Loucy (cell line): Measurements from ENCODE around the gene AGXT2.

ENCODE experiments used
- H2AFZ ChIP-seq: fragments of 200-600 bp; sonication (generic); 2 replicates; pipeline ENCODE4 v1.6.0; 2016; ENCODE audit warnings: antibody characterized with exemption, mild to moderate bottlenecking, low read length, moderate library complexity
- H3F3A ChIP-seq: fragments of 200-600 bp; 2 replicates; pipeline ENCODE4 v1.6.0; 2016; ENCODE audit warnings: antibody characterized with exemption, low read depth, mild to moderate bottlenecking
- H3K27me3 ChIP-seq: fragments of 200-600 bp; sonication (generic); 2 replicates; pipeline ENCODE4 v1.6.1; 2014; ENCODE audit warnings: low read length, mild to moderate bottlenecking; ENCODE audit not compliant: insufficient read depth, poor library complexity, severe bottlenecking
- H3K36me3 ChIP-seq: fragments of 200-600 bp; sonication (generic); 2 replicates; pipeline ENCODE4 v1.6.1; 2016; ENCODE audit warnings: low read length; ENCODE audit not compliant: insufficient read depth
- H3K4me1 ChIP-seq: fragments of 200-600 bp; sonication (generic); 2 replicates; pipeline ENCODE4 v1.5.1; 2014; ENCODE audit warnings: low read length, mild to moderate bottlenecking; ENCODE audit not compliant: insufficient read depth, poor library complexity, severe bottlenecking
- H3K4me2 ChIP-seq: fragments of 200-600 bp; sonication (generic); 2 replicates; pipeline ENCODE4 v1.6.0; 2014; ENCODE audit warnings: antibody characterized with exemption, low read length, low read depth, mild to moderate bottlenecking; ENCODE audit not compliant: poor library complexity, severe bottlenecking
- H3K4me3 ChIP-seq: fragments of 200-600 bp; sonication (generic); 2 replicates; pipeline ENCODE4 v1.5.1; 2014; ENCODE audit warnings: low read length, mild to moderate bottlenecking, mixed read lengths; ENCODE audit not compliant: poor library complexity, severe bottlenecking
- H3K79me2 ChIP-seq: fragments of 200-600 bp; sonication (generic); 2 replicates; pipeline ENCODE4 v1.6.1; 2014; ENCODE audit warnings: low read length; ENCODE audit not compliant: insufficient read depth
- H3K9ac ChIP-seq: fragments of 200-600 bp; sonication (generic); 2 replicates; pipeline ENCODE4 v1.6.0; 2014; ENCODE audit warnings: mild to moderate bottlenecking, low read depth, low read length, moderate library complexity; ENCODE audit not compliant: poor library complexity, severe bottlenecking
- H3K9me2 ChIP-seq: fragments of 200-600 bp; sonication (generic); replicated peaks from 2 replicates; pipeline ENCODE4 v1.6.1; 2016; ENCODE audit warnings: low read depth, low read length, mixed read lengths
- H3K9me3 ChIP-seq: fragments of 200-600 bp; sonication (generic); 2 replicates; pipeline ENCODE4 v1.6.1; 2014; ENCODE audit warnings: mild to moderate bottlenecking, antibody characterized with exemption, low read length, low read depth; ENCODE audit not compliant: insufficient read depth
- H4K20me1 ChIP-seq: fragments of 200-600 bp; sonication (generic); 2 replicates; pipeline ENCODE4 v1.6.0; 2014; ENCODE audit warnings: antibody characterized with exemption, low read length, mild to moderate bottlenecking; ENCODE audit not compliant: insufficient read depth, poor library complexity, severe bottlenecking
- CTCF ChIP-seq: fragments of 200-600 bp; sonication (generic); conservative IDR thresholded peaks from 2 replicates; pipeline ENCODE4 v1.5.1; 2014; ENCODE audit warnings: mild to moderate bottlenecking, antibody characterized with exemption, low read length
- EZH2phosphoT487 ChIP-seq: fragments of 200-600 bp; IDR thresholded peaks from 2 replicates; pipeline ENCODE4 v1.6.1; 2018; ENCODE audit warnings: antibody characterized with exemption, mild to moderate bottlenecking, moderate library complexity, borderline replicate concordance

The AGXT2 gene

GRCh38 chr5:34986965-34987364 is 60.8 kb downstream of the AGXT2 start:
- Histone ChIP-seq H2AFZ (no peak overlapping the region), H3K4me3 (no peak overlapping the region), H3K27me3 (no peaks in the 10 kb centered on the region), H3K79me2 (no peaks in the 10 kb centered on the region), H3K9me3 (peaks cover 8% of the 10 kb centered on the region; the same call in 1 of the 2 replicates), H4K20me1 (no peaks in the 10 kb centered on the region), H3K9me2 (no peaks in the 10 kb centered on the region), H3K4me1 (no peaks in the 10 kb centered on the region), H3F3A (no peaks in the 10 kb centered on the region), H3K36me3 (no peaks in the 10 kb centered on the region), H3K9ac (no peak overlapping the region), H3K4me2 (no peak overlapping the region)
- no peak for TF ChIP-seq CTCF
- TF ChIP-seq EZH2phosphoT487 = no peak

DNA sequence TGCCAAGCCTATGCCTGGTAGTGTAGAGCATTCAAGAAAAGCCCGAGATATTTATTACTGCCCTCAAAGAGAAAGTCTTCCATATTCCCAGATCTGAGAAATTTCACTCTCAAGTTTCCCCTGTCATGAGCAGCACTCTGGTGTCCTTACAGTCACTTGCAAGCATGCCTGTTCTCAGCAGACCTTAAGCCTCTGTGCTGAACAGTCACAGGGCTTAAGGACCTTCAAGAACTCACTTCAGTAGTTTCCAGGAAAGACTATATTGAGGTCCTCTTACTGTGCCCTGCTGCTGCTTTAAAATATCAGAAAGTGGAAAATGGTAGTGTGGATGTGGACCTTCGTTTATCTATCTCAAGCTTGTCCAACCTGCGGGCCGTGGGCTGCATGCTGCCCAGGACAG is 64.9 kb downstream of the AGXT2 start:
- Histone ChIP-seq H3K27me3 (no peaks in the 10 kb centered on the region), H3K9me3 (peaks cover 8% of the 10 kb centered on the region; the same call in 1 of the 2 replicates), H4K20me1 (no peaks in the 10 kb centered on the region), H3K79me2 (no peaks in the 10 kb centered on the region), H3K4me2 (no peak overlapping the region), H3F3A (no peaks in the 10 kb centered on the region), H3K9me2 (no peaks in the 10 kb centered on the region), H2AFZ (no peak overlapping the region), H3K4me1 (no peaks in the 10 kb centered on the region), H3K9ac (no peak overlapping the region), H3K4me3 (no peak overlapping the region), H3K36me3 (no peaks in the 10 kb centered on the region)
- TF ChIP-seq CTCF (no peak), EZH2phosphoT487 (no peak)

DNA sequence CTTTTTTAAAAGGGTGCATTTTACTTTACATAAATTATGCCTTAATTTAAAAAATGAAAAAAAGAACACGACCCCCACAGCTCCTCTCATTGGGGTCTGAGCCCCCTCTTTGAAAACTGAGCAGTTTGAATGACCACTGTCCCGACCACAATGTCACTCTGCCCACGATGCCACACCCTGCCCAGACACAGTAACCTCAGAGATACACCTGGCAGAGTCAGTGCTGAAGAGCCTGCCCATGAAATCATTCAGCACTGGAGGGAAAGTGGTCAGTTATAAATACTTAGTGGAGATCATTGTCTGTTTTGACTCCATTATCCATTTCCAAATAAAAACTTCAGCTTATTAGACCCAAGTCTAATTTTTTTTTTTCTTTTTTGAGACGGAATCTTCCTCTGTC is 69.1 kb downstream of the AGXT2 start:
- no peak overlapping the region for H3K9ac ChIP-seq
- no peaks in the 10 kb centered on the region for H3K27me3 ChIP-seq
- H3K9me2 ChIP-seq = no peaks in the 10 kb centered on the region
- H3K4me3 ChIP-seq = no peak overlapping the region
- no peaks in the 10 kb centered on the region for H4K20me1 ChIP-seq
- TF ChIP-seq EZH2phosphoT487 (no peak), CTCF (no peak)
- H3K4me1 ChIP-seq = no peaks in the 10 kb centered on the region
- no peak overlapping the region for H2AFZ ChIP-seq
- no peaks in the 10 kb centered on the region for H3F3A ChIP-seq
- no peak overlapping the region for H3K4me2 ChIP-seq
- no peaks in the 10 kb centered on the region for H3K36me3 ChIP-seq
- no peaks in the 10 kb centered on the region for H3K9me3 ChIP-seq
- H3K79me2 ChIP-seq = no peaks in the 10 kb centered on the region
